ENCODE data around the gene MINDY1.

MINDY1 gene

DNA sequence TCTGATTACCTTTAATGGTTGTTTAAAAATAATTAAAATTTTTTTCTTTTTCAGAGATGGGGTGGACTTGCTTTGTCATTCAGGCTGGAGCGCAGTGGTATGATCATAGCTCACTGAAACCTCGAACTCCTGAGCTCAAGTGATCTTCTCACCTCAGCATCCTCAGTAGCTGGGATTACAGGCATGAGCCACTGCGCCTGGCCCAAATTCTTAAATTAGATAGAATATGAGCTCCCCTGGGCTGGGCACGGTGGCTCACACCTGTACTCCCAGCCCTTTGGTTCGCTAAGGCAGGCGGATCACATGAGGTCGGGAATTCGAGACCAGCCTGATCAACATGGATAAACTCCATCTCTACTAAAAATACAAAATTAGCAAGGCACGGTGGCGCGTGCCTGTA is 49.0 kb downstream of the MINDY1 start:
- TF ChIP-seq Cebpa-rat (IDR thresholded peaks at IDR 0.05): no peak
- Histone ChIP-seq H3K36me3 (peaks cover 99% of the 10 kb centered on the region), H3K4me3 (no peak overlapping the region), H3K9ac (no peak overlapping the region), H3K9me3 (no peaks in the 10 kb centered on the region), H3K4me1 (no peaks in the 10 kb centered on the region), H4K20me1 (peaks cover 1% of the 10 kb centered on the region; the same call in 1 of the 2 replicates), H3K27ac (no peak overlapping the region), H3K4me2 (no peak overlapping the region), H3K27me3 (no peaks in the 10 kb centered on the region)

DNA sequence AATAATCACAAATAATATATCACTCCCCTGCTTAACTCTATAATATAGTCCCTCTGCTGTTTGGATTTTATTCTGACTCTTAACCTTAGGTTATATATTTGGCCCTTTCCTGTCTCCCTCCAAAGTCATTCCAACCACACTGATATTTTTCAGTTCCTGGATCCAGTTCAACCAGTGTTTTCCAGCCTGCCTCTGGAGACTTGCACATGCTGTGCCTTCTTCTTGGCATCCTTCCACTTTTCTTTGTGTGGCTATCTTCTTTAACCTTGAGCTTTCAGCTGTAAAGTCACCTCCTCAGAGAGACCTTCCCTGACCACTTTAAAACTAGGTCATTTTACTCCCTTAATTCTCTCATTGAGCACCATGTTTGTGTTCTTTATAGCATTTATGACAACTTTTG is 51.4 kb downstream of the MINDY1 start:
- no peak overlapping the region for H3K9ac ChIP-seq
- H3K27ac ChIP-seq: no peak overlapping the region
- peaks cover 99% of the 10 kb centered on the region for H3K36me3 ChIP-seq
- H3K4me2 ChIP-seq: no peak overlapping the region
- H3K27me3 ChIP-seq: no peaks in the 10 kb centered on the region
- H3K4me1 ChIP-seq: no peaks in the 10 kb centered on the region
- TF ChIP-seq Cebpa-rat (IDR thresholded peaks at IDR 0.05): no peak
- no peaks in the 10 kb centered on the region for H3K9me3 ChIP-seq
- no peak overlapping the region for H3K4me3 ChIP-seq
- no peaks in the 10 kb centered on the region for H4K20me1 ChIP-seq

DNA sequence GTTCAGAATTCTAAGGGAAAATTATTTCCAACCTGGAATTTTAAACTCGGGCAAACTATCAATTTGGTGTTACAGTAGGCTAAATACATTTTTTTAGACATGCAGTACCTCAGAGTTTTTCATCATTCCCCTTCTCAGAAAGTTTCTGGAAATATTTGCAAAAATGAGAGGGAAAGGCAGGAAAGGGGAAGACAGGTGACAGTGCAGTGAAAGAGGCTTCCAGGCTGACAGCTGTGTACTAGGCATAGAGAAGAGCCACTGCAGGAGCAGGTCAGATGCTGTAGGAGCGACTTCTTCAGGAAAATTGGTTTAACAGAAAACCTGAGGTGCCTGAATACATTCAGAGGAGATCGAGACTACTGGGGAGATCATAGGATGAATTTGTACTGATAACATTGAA is 52.0 kb downstream of the MINDY1 start:
- no peak for TF ChIP-seq Cebpa-rat (IDR thresholded peaks at IDR 0.05)
- peaks cover 99% of the 10 kb centered on the region for H3K36me3 ChIP-seq
- no peaks in the 10 kb centered on the region for H4K20me1 ChIP-seq

More for the DNA sequence above, 52.0 kb downstream of the MINDY1 start:
- H3K9me3 ChIP-seq: no peaks in the 10 kb centered on the region
- H3K27me3 ChIP-seq: no peaks in the 10 kb centered on the region
- H3K4me3 ChIP-seq: no peak overlapping the region
- no peak overlapping the region for H3K4me2 ChIP-seq
- H3K4me1 ChIP-seq: no peaks in the 10 kb centered on the region
- no peak overlapping the region for H3K27ac ChIP-seq
- H3K9ac ChIP-seq: no peak overlapping the region
